Measurements from ENCODE around the gene DCLK1.

The DCLK1 gene

GRCh38 chr13:35930665-35931631 lies 200.2 kb downstream of the DCLK1 start:
- no peak for DNase-seq

GRCh38 chr13:35927567-35928021 lies 203.6 kb downstream of the DCLK1 start:
- DNase-seq, result no peak

- DNase-seq, result no peak
These were observed 204.2 kb downstream of the DCLK1 start for GRCh38 chr13:35926859-35927530.

- no peak for DNase-seq
These were observed 205.5 kb downstream of the DCLK1 start for GRCh38 chr13:35925669-35926068.

GRCh38 chr13:35923347-35923746 lies 207.8 kb downstream of the DCLK1 start:
- no peak for DNase-seq

- no peak for DNase-seq
These were observed 210.4 kb downstream of the DCLK1 start for GRCh38 chr13:35920816-35921215.

GRCh38 chr13:35917942-35918645 lies 213.1 kb downstream of the DCLK1 start:
- no peak for DNase-seq

GRCh38 chr13:35917252-35917941 lies 213.8 kb downstream of the DCLK1 start:
- no peak for DNase-seq

- no peak for DNase-seq
These were observed 215.0 kb downstream of the DCLK1 start for GRCh38 chr13:35916146-35916545.

GRCh38 chr13:35914662-35915061 lies 216.5 kb downstream of the DCLK1 start:
- DNase-seq, result no peak

GRCh38 chr13:35912841-35913240 lies 218.3 kb downstream of the DCLK1 start:
- no peak for DNase-seq

GRCh38 chr13:35909837-35910540 lies 221.2 kb downstream of the DCLK1 start:
- no peak for DNase-seq

- DNase-seq, result no peak
These were observed 222.1 kb downstream of the DCLK1 start for GRCh38 chr13:35909091-35909490.

- no peak for DNase-seq
These were observed 223.0 kb downstream of the DCLK1 start for GRCh38 chr13:35908226-35908625.

GRCh38 chr13:35906636-35907035 lies 224.5 kb downstream of the DCLK1 start:
- DNase-seq, result no peak

GRCh38 chr13:35903075-35903474 lies 228.1 kb downstream of the DCLK1 start:
- no peak for DNase-seq

GRCh38 chr13:35898041-35898440 lies 233.1 kb downstream of the DCLK1 start:
- no peak for DNase-seq

GRCh38 chr13:35894636-35895035 lies 236.5 kb downstream of the DCLK1 start:
- no peak for DNase-seq

GRCh38 chr13:35892837-35893814 lies 238.1 kb downstream of the DCLK1 start:
- no peak for DNase-seq

GRCh38 chr13:35891507-35892441 lies 239.4 kb downstream of the DCLK1 start:
- DNase-seq, result no peak

All from activated CD8-positive, alpha-beta memory T cell treated with anti-CD3 and anti-CD28 coated beads, Interleukin-2, amount 50 U/mL, for 48 hours (primary cell).